ENCODE results near the gene PCDHGB6. TPM values are rescaled to one million over a fixed set of nuclear protein-coding genes. Genes with fewer than 3 reads are reported as not detected.
A peak's percentile ranks its signal among the peaks of the same experiment; 100 is the strongest.
"Not testable (repeated sequence)": the region's sequence is repeated elsewhere in the genome, so short reads cannot be mapped to it uniquely, and the experiment has no call there.

Gene PCDHGB6
- total RNA-seq (2021; ENCODE audit: unreplicated experiment) (0.22 TPM), Bru-seq, nascent RNA (percentile 32 among the genes with signal in this experiment), BruChase-seq, experiment 1, labeled RNA remaining after a 6-hour chase (percentile 29 among the genes with signal in this experiment), BruChase-seq, experiment 2, labeled RNA remaining after a 2-hour chase (percentile 25 among the genes with signal in this experiment)
- polyA plus RNA-seq (2012): 0.01 TPM in 1 of 2 replicates, not detected in the other
- long read RNA-seq: 0 reads

DNA sequence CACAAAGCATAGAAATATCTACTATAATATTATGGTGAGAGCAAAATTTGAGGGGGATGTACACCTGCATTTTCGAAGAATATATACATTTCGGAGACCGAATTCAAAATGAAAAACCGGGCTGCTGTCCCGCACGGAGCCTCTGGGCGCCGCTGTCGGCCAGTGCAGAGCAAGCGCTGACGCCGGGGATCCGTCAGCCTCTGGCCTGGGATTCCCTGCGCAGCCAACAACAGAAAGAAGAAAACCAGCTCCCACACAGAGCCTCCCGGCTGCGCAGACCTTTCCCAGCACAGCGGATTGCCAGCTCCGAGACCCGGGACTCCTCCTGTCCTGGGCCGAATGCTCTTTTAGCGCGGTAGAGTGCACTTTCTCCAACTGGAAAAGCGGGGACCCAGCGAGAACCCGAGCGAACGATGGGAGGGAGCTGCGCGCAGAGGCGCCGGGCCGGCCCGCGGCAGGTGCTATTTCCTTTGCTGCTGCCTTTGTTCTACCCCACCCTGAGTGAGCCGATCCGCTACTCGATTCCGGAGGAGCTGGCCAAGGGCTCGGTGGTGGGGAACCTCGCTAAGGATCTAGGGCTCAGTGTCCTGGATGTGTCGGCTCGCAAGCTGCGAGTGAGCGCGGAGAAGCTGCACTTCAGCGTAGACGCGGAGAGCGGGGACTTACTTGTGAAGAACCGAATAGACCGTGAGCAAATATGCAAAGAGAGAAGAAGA lies at the start of gene PCDHGB6:
Gene PCDHGB6, plus strand, starts transcription at position 232 of the 716 bp plus-strand sequence. Its CDS starts 182 bp downstream, at position 414.
- 0 out of 2 replicates have a peak, but pooled peaks have one; percentile 13 for TF ChIP-seq RAD21 (IDR thresholded peaks at IDR 0.05; ENCODE audit: low read depth)
- TF ChIP-seq CTCF (IDR thresholded peaks at IDR 0.05 in 2 of 3, conservative IDR thresholded peaks at IDR 0.05 in 1 of 3; ENCODE audit: borderline replicate concordance in 1 of 3, insufficient read depth in 1 of 3, low read depth in 2 of 3, low read length in 2 of 3): peak in 1 of 3 experiments; percentile 6; a peak in 1 of 6 replicates
- H4K20me1 ChIP-seq (ENCODE audit: insufficient read depth); RAD21 ChIA-PET (ENCODE audit: low non-redundant PET in 1 of 2, low total read pairs in 2 of 2, uncharacterized antibody in 2 of 2, unreplicated experiment in 2 of 2); H3K4me3 ChIP-seq (replicated peaks in 1 of 2; ENCODE audit: low read depth in 1 of 2, low read length in 2 of 2); POLR2A ChIA-PET; H2AFZ ChIP-seq (ENCODE audit: low read depth, low read length, poor library complexity, severe bottlenecking); H3K4me2 ChIP-seq (ENCODE audit: low read length); H3K27ac ChIP-seq (ENCODE audit: low read depth, low read length); H3K27me3 ChIP-seq (ENCODE audit: insufficient read depth, low read length); H3K9me3 ChIP-seq (ENCODE audit: control insufficient read depth in 1 of 2, insufficient read depth in 1 of 2, low read depth in 1 of 2, low read length in 2 of 2); H3K4me1 ChIP-seq (ENCODE audit: control insufficient read depth in 1 of 2, insufficient read depth in 2 of 2, low read length in 2 of 2); H3K79me2 ChIP-seq (ENCODE audit: insufficient read depth, low read length); intact Hi-C loops (cut with micrococcal nuclease); BruUV-seq (replicated peaks); H3K9me2 ChIP-seq (ENCODE audit: insufficient read depth); ATAC-seq; H3K9ac ChIP-seq (ENCODE audit: low read length); CTCF ChIA-PET; DNase-seq (ENCODE audit: low read depth, low spot score); H3K36me3 ChIP-seq (ENCODE audit: control insufficient read depth in 1 of 2, insufficient read depth in 2 of 2, low read length in 2 of 2): not testable (repeated sequence)

DNA sequence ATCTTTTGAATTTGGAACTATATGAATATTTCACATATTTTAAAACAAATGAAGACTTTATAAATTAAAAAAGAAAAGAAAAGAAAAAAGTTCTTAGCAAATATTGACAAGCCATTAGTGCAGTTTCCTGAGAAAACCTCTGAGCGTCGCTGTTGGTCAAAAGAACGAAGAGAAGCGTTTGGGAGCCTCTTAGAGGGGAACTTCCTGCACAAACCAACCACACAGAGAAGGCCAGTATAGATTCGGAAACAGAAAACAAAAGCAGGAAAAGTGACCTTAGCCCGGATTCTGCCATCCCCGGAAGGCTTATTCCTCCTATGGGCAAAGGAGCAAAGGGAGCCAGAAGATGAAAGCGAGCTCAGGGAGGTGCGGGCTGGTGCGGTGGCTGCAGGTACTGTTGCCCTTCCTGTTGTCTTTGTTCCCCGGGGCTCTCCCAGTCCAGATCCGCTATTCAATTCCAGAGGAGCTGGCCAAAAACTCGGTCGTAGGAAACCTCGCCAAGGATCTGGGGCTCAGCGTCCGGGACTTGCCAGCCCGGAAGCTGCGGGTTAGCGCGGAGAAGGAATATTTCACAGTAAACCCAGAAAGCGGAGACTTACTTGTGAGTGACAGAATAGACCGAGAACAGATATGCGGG lies 47.9 kb upstream of the PCDHGB6 start, which contains the start of gene PCDHGB2:
Gene PCDHGB2, plus strand, starts transcription at position 205 of the 637 bp plus-strand sequence. Its CDS starts 142 bp downstream, at position 347.
- CTCF ChIA-PET: interaction anchor here (0.8 to 1.1 kb wide), 2 partner anchors 53 to 204 kb away, joined by 3 to 6 read pairs; partner anchors contain the start of gene PCDHGA10
- Histone ChIP-seq H3K36me3 (ENCODE audit: control insufficient read depth in 1 of 2, insufficient read depth in 2 of 2, low read length in 2 of 2) (no peaks in the 10 kb centered on the region), H4K20me1 (ENCODE audit: insufficient read depth) (no peaks in the 10 kb centered on the region), H3K27me3 (ENCODE audit: insufficient read depth, low read length) (no peaks in the 10 kb centered on the region), H3K4me1 (ENCODE audit: control insufficient read depth in 1 of 2, insufficient read depth in 2 of 2, low read length in 2 of 2) (no peaks in the 10 kb centered on the region), H3K27ac (ENCODE audit: low read depth, low read length) (no peak within 1 kb of the TSS), H2AFZ (ENCODE audit: low read depth, low read length, poor library complexity, severe bottlenecking) (no peak within 1 kb of the TSS), H3K9me2 (ENCODE audit: insufficient read depth) (no peaks in the 10 kb centered on the region), H3K4me3 (replicated peaks in 1 of 2; ENCODE audit: low read depth in 1 of 2, low read length in 2 of 2) (no peak within 1 kb of the TSS), H3K4me2 (ENCODE audit: low read length) (no peak within 1 kb of the TSS), H3K9ac (ENCODE audit: low read length) (no peak within 1 kb of the TSS), H3K79me2 (ENCODE audit: insufficient read depth, low read length) (no peaks in the 10 kb centered on the region), H3K9me3 (ENCODE audit: control insufficient read depth in 1 of 2, insufficient read depth in 1 of 2, low read depth in 1 of 2, low read length in 2 of 2) (peaks cover 3 to 5% of the 10 kb centered on the region in 2 experiments; a peak in 2 of 4 replicates)
- RAD21 ChIA-PET (ENCODE audit: low non-redundant PET in 1 of 2, low total read pairs in 2 of 2, uncharacterized antibody in 2 of 2, unreplicated experiment in 2 of 2): no interaction called here
- peak; percentile 72 for TF ChIP-seq RAD21 (IDR thresholded peaks at IDR 0.05; ENCODE audit: low read depth)
- TF ChIP-seq, protein P1, sequence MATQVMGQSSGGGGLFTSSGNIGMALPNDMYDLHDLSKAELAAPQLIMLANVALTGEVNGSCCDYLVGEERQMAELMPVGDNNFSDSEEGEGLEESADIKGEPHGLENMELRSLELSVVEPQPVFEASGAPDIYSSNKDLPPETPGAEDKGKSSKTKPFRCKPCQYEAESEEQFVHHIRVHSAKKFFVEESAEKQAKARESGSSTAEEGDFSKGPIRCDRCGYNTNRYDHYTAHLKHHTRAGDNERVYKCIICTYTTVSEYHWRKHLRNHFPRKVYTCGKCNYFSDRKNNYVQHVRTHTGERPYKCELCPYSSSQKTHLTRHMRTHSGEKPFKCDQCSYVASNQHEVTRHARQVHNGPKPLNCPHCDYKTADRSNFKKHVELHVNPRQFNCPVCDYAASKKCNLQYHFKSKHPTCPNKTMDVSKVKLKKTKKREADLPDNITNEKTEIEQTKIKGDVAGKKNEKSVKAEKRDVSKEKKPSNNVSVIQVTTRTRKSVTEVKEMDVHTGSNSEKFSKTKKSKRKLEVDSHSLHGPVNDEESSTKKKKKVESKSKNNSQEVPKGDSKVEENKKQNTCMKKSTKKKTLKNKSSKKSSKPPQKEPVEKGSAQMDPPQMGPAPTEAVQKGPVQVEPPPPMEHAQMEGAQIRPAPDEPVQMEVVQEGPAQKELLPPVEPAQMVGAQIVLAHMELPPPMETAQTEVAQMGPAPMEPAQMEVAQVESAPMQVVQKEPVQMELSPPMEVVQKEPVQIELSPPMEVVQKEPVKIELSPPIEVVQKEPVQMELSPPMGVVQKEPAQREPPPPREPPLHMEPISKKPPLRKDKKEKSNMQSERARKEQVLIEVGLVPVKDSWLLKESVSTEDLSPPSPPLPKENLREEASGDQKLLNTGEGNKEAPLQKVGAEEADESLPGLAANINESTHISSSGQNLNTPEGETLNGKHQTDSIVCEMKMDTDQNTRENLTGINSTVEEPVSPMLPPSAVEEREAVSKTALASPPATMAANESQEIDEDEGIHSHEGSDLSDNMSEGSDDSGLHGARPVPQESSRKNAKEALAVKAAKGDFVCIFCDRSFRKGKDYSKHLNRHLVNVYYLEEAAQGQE (IDR thresholded peaks at IDR 0.05; ENCODE audit: low read depth): no peak
- TF ChIP-seq CTCF (IDR thresholded peaks at IDR 0.05 in 2 of 3, conservative IDR thresholded peaks at IDR 0.05 in 1 of 3; ENCODE audit: borderline replicate concordance in 1 of 3, insufficient read depth in 1 of 3, low read depth in 2 of 3, low read length in 2 of 3): peak; percentile 41 to 67 (median 48); a peak in 5 of 6 replicates
- no peak for TF ChIP-seq POLR2AphosphoS5 (IDR thresholded peaks at IDR 0.05; ENCODE audit: low read depth, low read length)
- intact Hi-C loops (cut with micrococcal nuclease): loop anchor here (1.0 kb wide), 1 partner anchor 204 kb away; no protein-coding TSS in a partner anchor
- no TSS peak for BruUV-seq (replicated peaks)
- POLR2A ChIA-PET: no interaction called here
- ATAC-seq (peak; percentile 55), DNase-seq (ENCODE audit: low read depth, low spot score) (peak; percentile 40)

All from HCT116 (cell line).